ENCODE measurements around the gene RPLP2.

Gene RPLP2

DNA sequence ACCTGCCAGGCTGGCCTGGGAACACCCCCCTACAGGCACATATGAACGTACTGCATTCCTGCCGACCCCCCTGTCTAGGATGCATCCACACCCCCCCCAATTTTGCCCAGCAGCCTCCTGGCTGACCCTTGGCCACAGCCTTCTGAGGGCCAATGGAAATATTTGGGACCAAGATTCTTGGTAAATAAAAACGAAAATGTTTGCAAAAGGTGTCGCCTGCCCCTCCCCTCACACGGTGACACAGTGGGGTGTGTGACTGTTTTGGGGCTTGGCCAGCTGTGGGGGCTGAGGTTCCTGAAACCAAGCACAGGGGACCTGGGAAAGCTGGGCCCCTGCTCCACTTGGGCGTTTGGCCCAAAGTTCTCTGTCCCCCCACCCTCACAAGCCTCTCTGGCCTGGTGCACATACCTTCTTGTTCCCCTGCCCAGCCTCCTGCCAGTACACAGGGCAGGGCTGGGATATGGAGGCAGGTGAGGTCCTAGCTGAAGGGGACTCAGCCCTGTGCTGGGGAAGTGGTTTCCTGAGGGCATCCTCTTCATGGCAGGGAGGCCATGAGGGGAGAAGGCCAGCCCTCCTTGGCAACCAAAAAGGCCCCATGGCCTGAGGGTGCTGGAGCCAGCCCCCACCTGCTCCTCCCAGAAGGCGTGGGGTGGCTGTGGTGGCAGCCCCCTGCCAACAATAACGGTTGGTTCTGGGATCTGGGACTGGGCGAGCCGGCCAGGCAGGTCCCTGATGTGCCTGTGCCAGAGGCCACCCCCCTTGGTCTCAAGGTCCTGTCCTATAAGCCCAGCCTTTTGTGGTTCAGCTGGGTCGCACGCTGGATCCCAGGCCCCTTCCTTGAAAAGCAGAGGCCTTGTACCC, 15.8 kb downstream of the RPLP2 start:
- DNase-seq = no peak

DNA sequence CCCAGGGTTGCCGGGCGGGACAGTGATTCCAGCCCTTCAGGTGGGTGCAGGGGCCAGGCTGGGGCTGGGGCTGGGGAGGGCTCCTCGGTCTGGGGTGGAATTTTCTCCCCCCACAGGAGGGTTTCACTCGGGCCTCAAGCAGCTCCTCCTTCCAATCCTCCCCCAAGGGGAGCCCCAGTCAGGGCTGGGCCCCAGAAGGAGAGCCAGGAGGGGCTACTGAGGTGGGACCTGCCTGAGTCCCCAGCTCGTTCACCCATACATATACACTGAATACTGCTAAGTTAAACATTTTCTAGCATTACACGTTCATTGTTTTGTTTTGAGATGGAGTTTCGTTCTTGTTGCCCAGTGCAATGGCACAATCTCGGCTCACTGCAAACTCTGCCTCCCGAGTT, 16.5 kb downstream of the RPLP2 start:
- DNase-seq = no peak

GRCh38 chr11:826836-827145, 17.0 kb downstream of the RPLP2 start:
- no peak for DNase-seq

GRCh38 chr11:827146-827896, 17.6 kb downstream of the RPLP2 start:
- no peak for DNase-seq

GRCh38 chr11:827897-828192, 18.1 kb downstream of the RPLP2 start, which contains the start of gene CRACR2B:
Gene CRACR2B (plus strand): TSS chr11:827919. CDS start chr11:828608, 689 bp downstream.
- no peak for DNase-seq

DNA sequence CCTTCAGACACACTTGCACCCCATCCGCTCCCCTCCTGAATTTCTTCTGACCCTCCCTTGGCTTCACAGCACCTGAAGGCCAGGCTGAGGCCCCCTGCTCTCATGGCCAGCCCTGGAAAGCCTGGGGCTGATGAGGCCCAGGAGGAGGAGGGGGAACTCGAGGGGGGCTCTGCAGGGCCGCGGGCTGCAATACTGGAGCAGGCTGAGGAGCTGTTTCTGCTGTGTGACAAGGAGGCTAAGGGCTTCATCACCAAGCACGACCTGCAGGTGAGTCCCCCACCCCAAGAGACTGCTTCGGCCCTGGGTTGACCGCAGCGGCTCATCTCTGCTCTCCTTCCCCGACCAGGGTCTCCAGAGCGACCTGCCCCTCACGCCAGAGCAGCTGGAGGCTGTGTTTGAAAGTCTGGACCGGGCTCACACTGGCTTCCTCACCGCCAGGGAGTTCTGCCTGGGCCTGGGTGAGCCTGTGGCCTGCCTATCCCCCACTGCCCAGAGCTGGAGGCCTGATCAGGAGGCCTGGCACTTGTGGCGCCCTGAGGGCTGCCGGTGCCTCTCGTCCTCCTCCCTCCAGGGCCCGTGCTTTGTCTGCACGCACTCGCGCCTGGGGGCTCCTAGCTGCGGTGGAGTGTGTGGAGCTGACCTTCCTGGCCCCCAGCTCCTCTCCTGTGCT, 18.9 kb downstream of the RPLP2 start:
- DNase-seq = no peak

DNA sequence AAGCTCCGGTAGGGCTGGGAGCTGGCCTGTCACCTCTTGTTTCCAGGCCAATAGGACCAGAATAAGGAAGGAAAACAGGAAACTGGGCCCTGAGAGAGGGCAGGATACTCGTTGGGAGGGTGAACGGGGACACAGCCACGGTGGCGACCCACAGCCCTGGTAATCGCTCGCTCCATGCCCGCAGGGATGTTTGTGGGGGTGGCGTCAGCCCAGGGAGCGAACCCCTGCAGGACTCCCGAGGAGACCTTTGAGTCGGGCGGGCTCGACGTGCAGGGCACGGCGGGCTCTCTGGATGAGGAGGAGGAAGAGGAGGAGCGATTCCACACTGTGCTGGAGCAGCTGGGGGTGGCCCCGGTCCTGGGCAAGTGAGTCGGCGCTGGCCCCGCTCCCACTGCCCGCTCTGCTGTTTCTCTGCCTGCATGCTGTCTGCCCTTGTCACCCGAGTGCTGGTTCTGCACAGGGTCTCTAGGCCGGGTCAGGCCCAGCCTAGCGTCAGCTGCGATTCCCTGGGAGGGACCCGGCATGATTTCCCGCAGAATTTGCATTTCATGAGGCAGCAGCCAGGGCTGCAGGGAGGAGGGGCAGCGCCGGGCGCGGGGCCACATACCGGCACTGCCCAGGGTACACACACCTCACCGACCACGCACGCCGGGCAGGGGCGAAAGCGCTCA, 19.5 kb downstream of the RPLP2 start:
- no peak for DNase-seq

DNA sequence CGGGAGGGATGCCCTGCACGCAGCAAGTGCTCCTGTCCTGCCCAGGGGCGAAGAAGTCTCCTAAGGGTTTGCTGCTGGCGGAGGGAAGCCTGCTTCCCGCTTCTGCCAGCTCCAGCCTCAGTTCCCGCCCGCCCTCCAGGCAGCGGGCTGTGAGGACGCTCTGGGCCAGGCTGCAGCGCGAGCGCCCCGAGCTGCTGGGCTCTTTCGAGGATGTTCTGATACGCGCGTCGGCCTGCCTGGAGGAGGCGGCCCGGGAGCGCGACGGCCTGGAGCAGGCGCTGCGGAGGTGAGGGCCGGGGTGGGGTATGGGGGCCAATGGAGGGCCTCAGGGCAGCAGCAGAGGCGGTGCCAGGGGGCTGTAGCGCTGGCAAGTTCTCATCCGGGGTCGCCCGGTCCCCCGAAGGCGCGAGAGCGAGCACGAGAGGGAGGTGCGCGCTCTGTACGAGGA, 20.1 kb downstream of the RPLP2 start:
- DNase-seq = no peak

- DNase-seq = peak; percentile 46
Measured at GRCh38 chr11:830295-831117, 20.7 kb downstream of the RPLP2 start.

DNA sequence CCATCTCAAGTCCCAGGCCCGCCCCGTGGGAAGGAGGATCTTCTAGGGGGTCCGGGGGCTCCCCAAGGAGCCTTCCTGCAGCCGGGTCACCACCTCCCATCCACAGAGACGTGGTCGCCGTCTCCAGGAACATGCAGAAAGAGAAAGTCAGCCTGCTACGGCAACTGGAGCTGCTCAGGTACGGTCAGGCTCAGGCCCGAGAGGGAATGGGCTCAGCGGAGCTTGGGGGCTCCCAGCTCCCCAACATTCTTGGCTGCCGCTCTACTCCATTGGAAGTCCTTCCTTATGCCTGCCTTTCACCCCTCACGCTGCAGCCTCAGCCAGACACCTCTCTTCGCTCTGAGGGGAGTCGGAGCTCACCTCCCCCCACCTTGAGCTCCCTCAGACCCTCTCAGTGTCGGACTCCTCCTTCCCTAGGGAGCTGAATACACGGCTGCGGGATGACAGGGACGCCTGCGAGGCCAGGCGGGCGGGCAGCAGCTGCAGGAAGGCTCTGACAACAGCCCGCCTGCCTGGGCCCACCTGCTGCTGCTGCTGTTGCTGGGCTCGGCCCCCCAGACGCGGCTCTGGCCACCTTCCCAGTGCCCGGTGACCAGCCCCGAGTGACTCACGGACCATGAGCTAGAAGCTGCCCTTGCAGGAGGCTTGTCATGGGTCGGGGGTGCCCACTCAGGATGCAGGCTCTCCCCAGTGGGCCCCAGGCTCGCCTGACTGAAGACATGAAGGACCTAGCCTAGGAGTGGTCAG, 21.5 kb downstream of the RPLP2 start:
- DNase-seq = no peak

- DNase-seq = no peak
Measured at GRCh38 chr11:831961-832528, 22.3 kb downstream of the RPLP2 start.

DNA sequence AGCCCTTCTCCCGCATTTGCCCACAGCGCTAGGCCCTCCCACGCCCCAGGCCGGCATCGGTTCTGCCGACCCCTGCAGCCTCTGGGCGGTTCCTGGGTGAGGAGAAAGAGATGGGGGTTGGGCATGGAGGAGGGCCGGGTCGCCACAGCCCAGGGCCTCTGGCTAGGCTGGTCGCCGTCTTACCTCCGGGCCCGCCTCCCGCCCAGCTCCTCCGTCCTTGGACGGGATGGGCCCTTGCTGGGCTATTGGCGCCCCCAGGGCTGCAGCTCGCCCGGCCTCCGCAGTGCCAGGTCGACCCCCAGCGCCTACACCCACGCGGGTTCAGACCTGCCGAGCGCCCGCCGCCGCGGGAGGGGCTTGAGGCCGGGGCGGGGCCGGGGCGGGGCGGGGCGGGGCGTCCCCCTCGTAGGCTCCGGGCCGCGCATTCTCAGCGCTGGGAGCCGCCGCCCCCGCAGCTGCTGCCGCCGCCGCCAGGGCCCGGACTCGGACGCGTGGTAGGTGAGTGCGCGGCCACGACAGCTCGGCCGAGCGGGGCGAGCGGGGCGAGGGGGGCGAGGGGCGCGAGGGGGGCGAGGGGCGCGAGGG, 22.9 kb downstream of the RPLP2 start, which contains the start of gene CD151:
Gene CD151, plus strand, starts transcription at position 424 of the 585 bp plus-strand sequence. CDS start 3,118 bp downstream, outside the sequence.
- no peak for DNase-seq

GRCh38 chr11:833114-833791, 23.5 kb downstream of the RPLP2 start:
- DNase-seq = peak; percentile 46

DNA sequence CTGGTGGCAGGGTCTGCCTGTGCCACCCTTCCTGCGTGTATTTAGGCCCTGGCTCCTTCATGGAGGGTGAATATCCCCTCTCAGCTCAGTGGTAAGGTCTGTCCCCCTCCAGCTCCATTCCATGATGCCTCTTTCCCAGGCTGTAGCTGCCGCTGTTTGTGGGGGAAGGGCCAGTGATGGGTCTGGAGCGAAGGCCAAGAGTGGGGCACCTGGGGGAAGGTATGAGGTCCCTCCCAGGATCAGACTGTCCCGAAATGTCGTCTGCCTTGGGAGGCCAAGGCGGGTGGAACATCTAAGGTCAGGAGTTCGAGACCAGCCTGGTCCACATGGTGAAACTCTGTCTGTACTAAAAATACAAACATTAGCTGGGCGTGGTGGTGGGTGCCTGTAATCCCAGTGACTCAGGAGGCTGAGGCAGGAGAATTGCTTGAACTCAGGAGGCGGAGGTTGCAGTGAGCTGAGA, 24.1 kb downstream of the RPLP2 start:
- DNase-seq = no peak

GRCh38 chr11:834371-835316, 24.9 kb downstream of the RPLP2 start:
- no peak for DNase-seq

- no peak for DNase-seq
Measured at GRCh38 chr11:836274-836673, 26.5 kb downstream of the RPLP2 start.

- no peak for DNase-seq
Measured at GRCh38 chr11:836700-837099, 26.9 kb downstream of the RPLP2 start.

GRCh38 chr11:837189-837989, 27.6 kb downstream of the RPLP2 start:
- DNase-seq = no peak
